Esophagus squamous epithelium (tissue), 4 donors: ENCODE data around the gene RAB6A.
"Not testable (repeated sequence)": the region's sequence is repeated elsewhere in the genome, so short reads cannot be mapped to it uniquely, and the experiment has no call there.

Experiments used
- CTCF ChIP-seq, 6 experiments: fragments of 450-650 bp in 4 of 6; fragments of 200-600 bp in 2 of 6; sonication (generic) in 2 of 6; IDR thresholded peaks; one replicate each; pipeline ENCODE4 v1.5.1; 2016 to 2019; ENCODE audit warnings: antibody characterized with exemption in 6 of 6, mild to moderate bottlenecking in 4 of 6, moderate library complexity in 4 of 6
- POLR2A ChIP-seq, 4 donors: fragments of 450-650 bp; IDR thresholded peaks; one replicate each; pipeline ENCODE4 v1.6.1; 2017; ENCODE audit warnings: antibody characterized with exemption in 4 of 4, mild to moderate bottlenecking in 4 of 4, moderate library complexity in 3 of 4

- not testable (repeated sequence) for TF ChIP-seq CTCF, POLR2A (IDR thresholded peaks at IDR 0.05)
These were observed 84.3 kb downstream of the RAB6A start for GRCh38 chr11:73676552-73676951.
